ENCODE measurements around the gene GAMT.

The GAMT gene

DNA sequence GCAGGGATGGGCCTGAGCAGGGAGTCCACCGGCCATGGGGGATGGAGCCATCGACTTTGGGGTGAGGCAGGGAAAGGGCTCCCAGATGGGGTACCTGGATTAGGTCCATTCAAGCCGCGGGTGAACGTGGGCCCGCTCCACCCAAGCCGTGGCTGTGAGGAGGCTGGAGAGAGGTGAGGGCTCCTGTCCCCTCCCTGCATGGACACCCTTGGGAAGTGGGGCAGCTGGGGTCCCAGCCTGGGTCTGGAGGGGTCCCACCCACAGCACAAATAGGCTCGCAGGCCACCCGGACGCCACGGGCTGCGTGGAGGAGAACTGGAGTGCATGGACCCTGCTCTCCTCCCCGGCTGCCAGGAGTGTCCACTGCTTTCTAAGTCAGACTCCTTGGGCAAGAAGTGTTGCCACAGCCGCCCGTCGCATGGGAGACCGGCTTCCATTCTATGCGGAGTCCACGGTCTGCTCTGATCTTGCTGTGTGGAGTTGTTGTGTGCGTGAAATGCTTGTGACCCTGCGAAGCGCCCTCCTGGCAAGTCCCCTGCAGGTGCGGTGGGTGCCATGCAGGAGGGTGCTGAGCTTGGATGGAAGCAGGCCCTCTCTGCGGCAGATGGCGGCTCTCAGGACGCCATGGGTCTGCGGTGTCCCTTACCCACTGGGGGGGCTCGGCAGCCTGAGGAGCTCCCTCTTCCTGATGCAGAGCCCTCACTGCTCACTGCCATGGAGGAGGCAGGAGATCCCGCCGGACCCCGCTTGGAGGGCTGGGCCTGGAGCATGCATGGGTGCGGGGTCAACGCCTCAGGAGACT, 8.1 kb upstream of the GAMT start:
- TF ChIP-seq, protein P1, sequence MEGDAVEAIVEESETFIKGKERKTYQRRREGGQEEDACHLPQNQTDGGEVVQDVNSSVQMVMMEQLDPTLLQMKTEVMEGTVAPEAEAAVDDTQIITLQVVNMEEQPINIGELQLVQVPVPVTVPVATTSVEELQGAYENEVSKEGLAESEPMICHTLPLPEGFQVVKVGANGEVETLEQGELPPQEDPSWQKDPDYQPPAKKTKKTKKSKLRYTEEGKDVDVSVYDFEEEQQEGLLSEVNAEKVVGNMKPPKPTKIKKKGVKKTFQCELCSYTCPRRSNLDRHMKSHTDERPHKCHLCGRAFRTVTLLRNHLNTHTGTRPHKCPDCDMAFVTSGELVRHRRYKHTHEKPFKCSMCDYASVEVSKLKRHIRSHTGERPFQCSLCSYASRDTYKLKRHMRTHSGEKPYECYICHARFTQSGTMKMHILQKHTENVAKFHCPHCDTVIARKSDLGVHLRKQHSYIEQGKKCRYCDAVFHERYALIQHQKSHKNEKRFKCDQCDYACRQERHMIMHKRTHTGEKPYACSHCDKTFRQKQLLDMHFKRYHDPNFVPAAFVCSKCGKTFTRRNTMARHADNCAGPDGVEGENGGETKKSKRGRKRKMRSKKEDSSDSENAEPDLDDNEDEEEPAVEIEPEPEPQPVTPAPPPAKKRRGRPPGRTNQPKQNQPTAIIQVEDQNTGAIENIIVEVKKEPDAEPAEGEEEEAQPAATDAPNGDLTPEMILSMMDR (IDR thresholded peaks at IDR 0.05; ENCODE audit: low read depth, low read length) = no peak
- no peak for DNase-seq (ENCODE audit: extremely low read depth, low read depth)

DNA sequence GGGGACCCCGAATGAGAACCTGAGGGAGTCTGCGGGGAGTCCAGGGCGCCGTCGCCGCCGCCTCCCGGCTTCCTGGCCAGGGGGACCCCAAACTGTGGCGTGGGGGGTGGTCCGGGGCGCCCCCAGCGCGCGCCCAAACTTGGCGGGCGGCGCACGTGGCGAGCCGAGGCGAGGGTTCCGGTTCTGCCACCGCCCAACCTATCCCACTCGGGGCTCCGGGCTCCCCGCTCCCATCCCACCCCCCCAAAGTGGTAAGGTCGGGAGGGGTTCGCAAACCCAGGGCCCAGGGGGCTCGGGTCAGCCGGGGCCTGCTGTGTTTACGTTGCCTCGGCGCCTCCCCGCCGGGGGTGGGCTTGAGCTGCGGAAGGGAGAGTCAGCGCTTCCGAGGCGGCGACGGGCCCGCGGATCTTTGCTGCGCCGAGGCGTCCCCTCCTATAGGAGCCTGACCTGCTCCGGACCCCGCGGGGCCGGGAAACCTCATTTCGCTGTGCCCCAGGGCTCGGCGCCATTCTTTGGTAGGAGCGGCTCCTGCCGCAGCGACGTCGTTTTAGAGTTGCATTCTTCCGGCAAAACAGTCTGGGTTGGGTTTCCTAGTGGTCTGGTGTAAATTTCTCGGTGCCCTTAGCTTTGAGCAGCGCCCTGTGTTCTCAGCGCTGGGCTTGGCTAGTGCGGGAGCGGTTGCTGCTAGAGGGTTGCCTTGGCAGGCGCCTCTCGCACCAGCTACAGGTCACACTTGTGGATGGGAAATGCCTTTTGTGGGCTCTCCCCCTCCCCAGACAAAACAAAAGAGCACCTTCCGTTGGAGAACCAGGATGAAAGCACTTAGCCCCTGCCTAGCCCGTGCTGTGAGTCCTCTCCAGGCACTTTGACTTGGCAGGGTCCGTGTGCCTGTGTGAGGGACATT, 7.2 kb upstream of the GAMT start:
- TF ChIP-seq, protein P1 (IDR thresholded peaks at IDR 0.05; ENCODE audit: low read depth, low read length) = no peak; the same call in 1 of the 2 replicates
- no peak for DNase-seq (ENCODE audit: extremely low read depth, low read depth)

DNA sequence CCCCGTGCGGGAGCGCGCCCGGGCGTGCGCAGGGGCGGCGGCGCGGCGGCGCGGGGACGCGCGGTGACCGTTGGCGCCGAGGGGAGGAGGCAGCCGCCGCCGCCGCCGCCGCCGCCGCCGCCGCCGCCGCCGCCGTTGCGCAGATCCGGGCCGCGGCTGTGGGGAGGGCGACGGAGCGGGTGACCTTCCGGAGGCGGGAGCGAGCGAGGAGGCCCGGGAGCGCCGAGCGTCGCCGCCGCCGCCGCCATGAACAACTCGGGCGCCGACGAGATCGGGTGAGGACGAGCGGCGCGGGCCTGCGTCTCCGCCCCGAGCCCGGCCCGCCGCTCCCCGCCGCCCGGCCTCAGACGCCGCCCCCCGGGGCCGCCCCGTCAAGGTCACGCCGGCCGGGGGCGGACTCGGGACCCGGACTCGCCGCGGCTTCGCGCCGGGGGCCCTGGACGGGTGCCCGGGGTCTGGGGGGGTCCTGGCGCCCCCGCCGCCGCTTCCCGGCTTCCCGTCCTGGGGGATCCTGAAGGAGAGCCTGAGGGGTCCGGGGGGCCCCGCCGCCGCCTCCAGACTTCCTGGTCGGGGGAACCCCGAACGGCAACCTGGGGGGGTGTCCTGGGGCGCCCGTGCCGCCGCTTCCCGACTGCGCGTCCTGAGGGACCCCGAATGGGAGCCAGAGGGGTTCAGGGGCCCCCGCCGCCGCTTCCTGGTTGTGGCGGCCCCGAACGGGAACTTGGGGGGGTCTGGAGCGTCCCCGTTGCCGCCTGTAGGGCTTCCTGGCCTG, 6.4 kb upstream of the GAMT start, which contains the start of gene DAZAP1:
DAZAP1 (plus strand) TSS at position 59 of the 772 bp plus-strand sequence; CDS start at position 247, 188 bp downstream.
- no peak for DNase-seq (ENCODE audit: extremely low read depth, low read depth)
- TF ChIP-seq, protein P1 (IDR thresholded peaks at IDR 0.05; ENCODE audit: low read depth, low read length) = no peak

DNA sequence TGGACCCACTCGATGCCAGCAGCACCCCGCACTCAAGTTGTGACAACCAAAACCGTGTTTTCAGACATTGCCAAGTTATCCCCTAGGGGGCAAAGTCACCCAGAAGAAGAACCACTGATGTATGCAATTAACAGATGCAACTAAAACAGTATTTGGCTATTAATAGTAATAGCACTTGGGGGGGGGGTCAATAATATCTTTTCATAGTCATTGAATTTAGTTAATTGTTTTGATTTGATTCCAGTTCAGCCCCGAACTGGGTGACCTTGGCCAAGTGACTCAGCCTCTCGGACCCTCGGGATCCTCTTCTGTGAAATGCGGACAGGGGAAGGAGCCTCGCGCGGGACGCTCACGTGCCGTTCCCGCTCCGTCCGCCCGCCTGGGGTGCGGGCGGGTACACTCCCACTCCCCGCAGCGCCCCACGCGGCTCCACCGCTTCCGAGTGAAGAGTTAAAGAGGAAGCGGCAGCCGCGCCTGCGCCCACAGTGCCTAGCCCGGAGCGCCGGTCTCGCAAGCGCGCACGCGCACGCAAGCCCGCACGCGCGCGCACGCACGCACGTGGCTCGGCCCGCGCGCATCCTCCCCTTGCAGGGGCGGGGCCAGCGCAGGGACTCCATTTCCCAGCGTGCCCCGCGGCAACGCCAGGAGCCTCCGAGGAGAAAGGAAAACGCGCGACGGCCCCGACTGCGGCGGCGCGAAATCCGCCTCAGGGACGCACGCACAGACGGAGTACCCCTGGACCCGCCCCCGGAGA, 5.6 kb upstream of the GAMT start:
- TF ChIP-seq, protein P1 (IDR thresholded peaks at IDR 0.05; ENCODE audit: low read depth, low read length) = peak; percentile 29
- DNase-seq (ENCODE audit: extremely low read depth, low read depth) = peak; percentile 96

DNA sequence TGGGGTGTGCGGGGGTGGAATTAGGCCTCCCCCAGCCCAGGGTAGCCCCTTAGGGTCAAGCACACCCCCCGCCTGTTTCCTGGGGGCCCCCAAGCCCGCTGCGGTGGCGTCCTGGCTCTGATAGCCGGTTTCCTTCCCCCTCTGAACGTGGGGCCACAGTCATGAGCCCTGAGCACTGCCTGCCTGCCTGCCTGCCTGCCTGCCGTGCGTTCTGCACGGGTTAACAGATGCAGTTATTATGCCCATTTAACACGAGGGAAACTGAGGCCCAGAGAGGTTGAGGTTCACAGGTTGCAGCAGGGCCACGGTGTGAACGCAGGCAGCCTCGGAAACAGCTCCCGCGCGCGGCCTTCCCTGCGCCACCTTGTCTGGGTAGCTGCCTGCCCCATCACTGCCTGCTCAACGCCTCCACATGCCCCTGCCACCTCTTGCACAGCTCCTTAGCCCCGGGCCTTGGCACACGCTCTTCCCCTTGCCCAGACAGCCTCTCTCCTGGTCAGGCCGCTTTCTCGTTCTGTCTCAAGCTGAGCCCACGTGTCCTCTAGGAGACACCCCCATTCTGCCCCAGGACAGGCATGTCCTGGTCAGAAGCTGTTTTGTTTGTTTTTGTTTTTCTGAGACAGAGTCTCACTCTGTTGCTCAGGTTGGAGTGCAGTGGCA, 1.2 kb upstream of the GAMT start:
- TF ChIP-seq, protein P1 (IDR thresholded peaks at IDR 0.05; ENCODE audit: low read depth, low read length) = no peak
- DNase-seq (ENCODE audit: extremely low read depth, low read depth) = no peak

DNA sequence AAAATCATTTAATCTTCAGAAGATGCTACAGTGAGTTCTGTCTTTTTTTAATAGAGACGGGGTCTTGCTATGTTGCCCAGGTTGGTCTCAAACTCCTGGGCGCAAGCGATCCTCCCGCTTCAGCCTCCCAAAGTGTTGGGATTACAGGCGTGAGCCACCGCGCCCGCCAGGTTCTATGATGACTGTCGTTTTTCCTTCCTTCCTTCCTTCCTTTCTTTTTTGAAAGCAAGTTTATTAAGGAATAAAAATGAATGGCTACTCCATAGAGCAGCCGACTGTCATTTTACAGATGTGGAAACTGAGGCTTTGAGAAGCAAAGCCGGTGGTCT, 511 bp upstream of the GAMT start:
- TF ChIP-seq, protein P1 (IDR thresholded peaks at IDR 0.05; ENCODE audit: low read depth, low read length) = no peak

More for the DNA sequence above, 511 bp upstream of the GAMT start:
- no peak for DNase-seq (ENCODE audit: extremely low read depth, low read depth)
